K562 (cell line): ENCODE results near the gene GCDH. TPM values are rescaled to one million over a fixed set of nuclear protein-coding genes. Genes with fewer than 3 reads are reported as not detected.

Experiments used
- ATAC-seq: fragments of 200-7000 bp; cut with Tn5 transposase; 3 replicates; pipeline ENCODE4 v1.9.1; 2020; ENCODE audit warnings: moderate library complexity
- BruUV-seq: library from RNA; stranded (reverse); fragments of 400-500 nt; replicated peaks from 2 replicates; lab custom pipeline; 2021; lab: Mats Ljungman, UMichigan
- CTCF ChIA-PET: fragments of 300-600 bp; formaldehyde crosslinking; extraction: SDS; loops from one replicate; lab custom pipeline; 2021; ENCODE audit warnings: low intra/inter-chr PET ratio; lab: Yijun Ruan, JAX
- POLR2A ChIA-PET: fragments of 300-600, 350-650 bp; sonication (Branson Sonifier 250); formaldehyde crosslinking; extraction: SDS; loops from one replicate; lab custom pipeline; 2021; ENCODE audit warnings: antibody characterized with exemption, inconsistent platforms; lab: Yijun Ruan, JAX
- DNase-seq, 4 experiments: peaks; one replicate each; pipeline versions ENCODE4 v3.0.0 to v3.0.0-alpha.2; 2011 to 2018; ENCODE audit warnings: low spot score in 3 of 4, mixed read lengths in 3 of 4; ENCODE audit errors: extremely low read depth in 1 of 4
- FAIRE-seq: peaks from 2 replicates; lab custom pipeline; 2011; peaks lifted over from hg19 to GRCh38; lab: Jason Lieb, UNC
- H2AFZ ChIP-seq: 2 replicates; pipeline ENCODE4 v1.6.0; 2011; ENCODE audit warnings: low read depth, low read length, control low read depth, inconsistent platforms
- H3K27ac ChIP-seq: fragments of 200-600 bp; 3 replicates; pipeline ENCODE4 v1.8.0; 2011; ENCODE audit warnings: low read depth, mild to moderate bottlenecking, control low read depth, inconsistent platforms, low read length, moderate library complexity, mixed read lengths; ENCODE audit errors: extremely low read depth
- H3K27me3 ChIP-seq, 2 experiments: fragments of 300-600 bp in 1 of 2; 2 replicates in 1 of 2; 3 replicates in 1 of 2; pipeline versions ENCODE4 v1.6.0 to v1.8.0; 2011; ENCODE audit warnings: inconsistent platforms in 2 of 2, low read length in 2 of 2, mild to moderate bottlenecking in 1 of 2, mixed read lengths in 1 of 2, moderate library complexity in 1 of 2; ENCODE audit not compliant: control insufficient read depth in 2 of 2, insufficient read depth in 2 of 2
- H3K36me3 ChIP-seq: fragments of 300-600 bp; 3 replicates; pipeline ENCODE4 v1.8.0; 2011; ENCODE audit warnings: mild to moderate bottlenecking, low read length, inconsistent platforms; ENCODE audit not compliant: control insufficient read depth, insufficient read depth
- H3K4me1 ChIP-seq, 2 experiments: fragments of 200-600 bp in 1 of 2; replicated peaks in 1 of 2; 2 replicates in 1 of 2; 3 replicates in 1 of 2; pipeline versions ENCODE4 v1.5.1 to v1.8.0; 2011; ENCODE audit warnings: inconsistent platforms in 2 of 2, low read length in 2 of 2, mild to moderate bottlenecking in 1 of 2, mixed read lengths in 1 of 2, moderate library complexity in 1 of 2; ENCODE audit not compliant: control insufficient read depth in 2 of 2, insufficient read depth in 2 of 2
- H3K4me2 ChIP-seq: 2 replicates; pipeline ENCODE4 v1.6.1; 2011; ENCODE audit warnings: low read length, control low read depth, inconsistent platforms, mixed read lengths; ENCODE audit not compliant: insufficient read depth
- H3K4me3 ChIP-seq: fragments of 200-600 bp; sonication (generic), shearing (Covaris generic); 2 replicates; pipeline ENCODE4 v1.5.1; 2016; ENCODE audit warnings: control low read depth, inconsistent platforms
- H3K79me2 ChIP-seq: fragments of 200-600 bp; 3 replicates; pipeline ENCODE4 v1.8.0; 2011; ENCODE audit warnings: low read length, inconsistent platforms; ENCODE audit not compliant: control insufficient read depth, insufficient read depth
- H3K9ac ChIP-seq, 2 experiments: 2 replicates each; pipeline versions ENCODE4 v1.6.0 to v1.6.1; 2011; ENCODE audit warnings: low read depth in 2 of 2, low read length in 2 of 2, control low read depth in 1 of 2, inconsistent platforms in 1 of 2, mild to moderate bottlenecking in 1 of 2, mixed read lengths in 1 of 2; ENCODE audit not compliant: insufficient read depth in 1 of 2
- H3K9me1 ChIP-seq: one replicate; pipeline ENCODE4 v1.6.0; 2011; ENCODE audit warnings: inconsistent platforms, mild to moderate bottlenecking, low read length, moderate library complexity; ENCODE audit not compliant: control insufficient read depth, insufficient read depth
- H3K9me3 ChIP-seq: replicated peaks from 2 replicates; pipeline ENCODE4 v1.5.1; 2011; ENCODE audit warnings: low read depth, low read length, inconsistent platforms; ENCODE audit not compliant: control insufficient read depth, insufficient read depth
- H4K20me1 ChIP-seq: replicated peaks from 2 replicates; pipeline ENCODE4 v1.6.1; 2011; ENCODE audit warnings: low read length, inconsistent platforms, mixed read lengths; ENCODE audit not compliant: control insufficient read depth, insufficient read depth
- GABPB2 ChIP-seq: fragments of 250-450 bp; sonication (Bioruptor Pico); conservative IDR thresholded peaks from 2 replicates; pipeline ENCODE4 v1.5.1; 2021; ENCODE audit warnings: mild to moderate bottlenecking
- RFX1 ChIP-seq: fragments of 450-650 bp; IDR thresholded peaks from 2 replicates; pipeline ENCODE4 v1.6.1; 2016; ENCODE audit warnings: mild to moderate bottlenecking, moderate library complexity
- SP2 ChIP-seq: IDR thresholded peaks from 2 replicates; pipeline ENCODE4 v1.6.1; 2011; ENCODE audit warnings: mild to moderate bottlenecking, low read depth, low read length, moderate library complexity; ENCODE audit not compliant: poor library complexity, severe bottlenecking; ENCODE audit errors: extremely low read depth
- ZNF121 ChIP-seq: sonication (generic); formaldehyde crosslinking; conservative IDR thresholded peaks from 2 replicates; pipeline ENCODE4 v1.8.0; 2022; ENCODE audit warnings: missing genetic modification reagents
- ZNF695 ChIP-seq: fragments of 450-650 bp; formaldehyde crosslinking; IDR thresholded peaks from 2 replicates; pipeline ENCODE4 v1.4.0; 2020; ENCODE audit warnings: mild to moderate bottlenecking, moderate library complexity
- WGBS: fragments of 100-300 bp; shearing (Covaris generic); methylation state at CpG from one replicate; pipeline ENCODE4 v1.1.6; 2016; ENCODE audit warnings: low coverage, mixed read lengths; ENCODE audit not compliant: insufficient coverage; ENCODE audit errors: missing lambda C conversion rate; 5-methylcytosine and 5-hydroxymethylcytosine counted together
- in situ Hi-C: fragments of 300-500 bp; cut with MboI; formaldehyde crosslinking; loops from 4 replicates; pipeline ENCODE4 v1.15.0; 2018; ENCODE audit warnings: inconsistent platforms, mixed read lengths
- intact Hi-C: fragments of 100-400 bp; cut with micrococcal nuclease; formaldehyde crosslinking; loops from 2 replicates; pipeline ENCODE4 v1.14.2; 2022
- polyA plus RNA-seq, 8 experiments: library from polyadenylated mRNA; depleted of rRNA in 4 of 8; stranded (reverse) in 5 of 8; unstranded in 3 of 8; fragments of >200 nt; fragmentation: Nextera tagmentation in 2 of 8; fragmentation: Illumina TruSeq in 1 of 8; extraction: Ambion mirVana in 2 of 8; extraction: Trizol in 1 of 8; gene quantifications; 2 replicates each; pipeline versions ENCODE4 v1.2.1 to v1.2.3, GENCODE V29; 2011 to 2014; ENCODE audit warnings: inconsistent platforms in 1 of 8, missing spikeins in 1 of 8
- total RNA-seq, 7 experiments: library from RNA; depleted of rRNA in 6 of 7; stranded (reverse); fragments of >200 nt in 6 of 7; fragmentation: Illumina TruSeq in 2 of 7; extraction: Trizol in 2 of 7; gene quantifications; 2 replicates each; pipeline versions ENCODE4 v1.2.1 to v1.2.3, GENCODE V29; 2011 to 2021; ENCODE audit warnings: low replicate concordance in 1 of 7

GCDH gene
- total and polyA plus RNA-seq, 9 of the 15 experiments (the other 6 are each of a cell fraction or from before 2014, with no cell fraction given), result 2.9 to 50.8 (median 19.1) TPM

DNA sequence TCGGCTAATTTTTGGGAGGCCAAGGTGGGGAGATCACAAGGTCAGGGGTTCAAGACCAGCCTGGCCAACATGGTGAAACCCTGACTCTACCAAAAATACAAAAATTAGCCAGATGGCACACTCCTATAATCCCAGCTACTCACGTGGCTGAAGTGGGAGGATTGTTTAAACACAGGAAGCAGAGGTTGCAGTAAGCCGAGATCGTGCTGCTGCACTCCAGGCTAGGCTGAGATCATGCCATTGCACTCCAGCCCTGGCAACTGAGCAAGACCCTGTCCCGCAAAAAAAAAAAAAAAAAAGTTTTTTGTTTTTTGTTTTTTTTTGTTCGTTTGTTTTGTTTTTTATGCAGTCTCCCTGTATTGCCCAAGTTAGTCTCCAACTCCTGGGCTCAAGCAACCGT, 31.4 kb upstream of the GCDH start (continued):
- TF ChIP-seq RFX1 (no peak), GABPB2 (CRISPR knock-in tag) (no peak)
- TF ChIP-seq, all 486 proteins: peak for 0

DNA sequence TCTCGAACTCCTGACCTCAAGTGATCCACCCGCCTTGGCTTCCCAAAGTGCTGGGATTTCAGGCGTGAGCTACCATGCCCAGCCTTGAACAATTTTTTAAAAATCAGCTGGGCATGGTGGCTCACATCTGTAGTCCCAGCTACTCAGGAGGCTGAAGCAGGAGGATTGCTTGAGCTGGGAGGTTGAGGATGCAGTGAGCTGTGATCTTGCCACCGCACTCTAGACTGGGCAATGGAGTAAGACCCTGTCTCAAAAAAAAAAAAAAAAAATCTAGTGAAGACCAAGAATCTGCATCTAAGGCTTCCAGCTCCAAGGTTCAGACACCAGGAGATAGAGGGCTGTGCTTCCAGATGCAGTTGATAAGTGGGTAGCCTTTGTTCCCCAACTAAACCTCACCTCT, 26.8 kb upstream of the GCDH start:
- no peak overlapping the region for H3K9ac ChIP-seq
- in situ Hi-C loops (no loop called here), intact Hi-C loops (no loop called here)
- DNase-seq, result no peak
- no peaks in the 10 kb centered on the region for H3K9me1 ChIP-seq
- BruUV-seq, result no TSS peak
- H3K36me3 ChIP-seq, result no peaks in the 10 kb centered on the region
- no peaks in the 10 kb centered on the region for H3K79me2 ChIP-seq
- CTCF ChIA-PET, result no interaction called here
- 31% methylated on average over 4 of the region's 4 CpGs for WGBS
- H3K4me1 ChIP-seq, result peaks cover 8 to 35% of the 10 kb centered on the region in 2 experiments; a peak in 4 of 5 replicates
- no peak overlapping the region for H3K4me2 ChIP-seq
- no peak overlapping the region for H2AFZ ChIP-seq
- no peak for ATAC-seq
- TF ChIP-seq ZNF695, result no peak
- peak; percentile 69 for TF ChIP-seq ZNF121
- no peak for TF ChIP-seq SP2
- H3K4me3 ChIP-seq, result no peak overlapping the region
- FAIRE-seq, result no peak
- H3K9me3 ChIP-seq, result no peaks in the 10 kb centered on the region
- POLR2A ChIA-PET, result interaction anchor here (1.4 to 1.8 kb wide), 3 partner anchors 13 to 17 kb away, joined by 3 to 6 read pairs (median 4); partner anchors contain the start of gene DNASE2
- no peak overlapping the region for H3K27ac ChIP-seq
- no peaks in the 10 kb centered on the region; the same call in 1 of the 2 replicates for H4K20me1 ChIP-seq
- no peaks in the 10 kb centered on the region for H3K27me3 ChIP-seq
